HFF-Myc (cell line): Measurements from ENCODE around the gene APBA3.
"Not testable (repeated sequence)": the region's sequence is repeated elsewhere in the genome, so short reads cannot be mapped to it uniquely, and the experiment has no call there.

ENCODE experiments used
- DNase-seq: peaks from one replicate; pipeline ENCODE4 v3.0.0-alpha.2; 2011; ENCODE audit warnings: low read depth; ENCODE audit errors: extremely low read depth
- H3K4me3 ChIP-seq: replicated peaks from 2 replicates; pipeline ENCODE4 v1.5.1; 2011; ENCODE audit warnings: low read depth, mild to moderate bottlenecking, control low read depth, low read length
- TF ChIP-seq, protein P1 (sequence below): IDR thresholded peaks from 2 replicates; pipeline ENCODE4 v1.5.1; 2012; ENCODE audit warnings: mild to moderate bottlenecking, low read depth, low read length, control low read depth; ENCODE audit errors: missing control alignments

The APBA3 gene

GRCh38 chr19:3766520-3766919, 5.0 kb upstream of the APBA3 start:
- no peak for DNase-seq
- TF ChIP-seq, protein P1, sequence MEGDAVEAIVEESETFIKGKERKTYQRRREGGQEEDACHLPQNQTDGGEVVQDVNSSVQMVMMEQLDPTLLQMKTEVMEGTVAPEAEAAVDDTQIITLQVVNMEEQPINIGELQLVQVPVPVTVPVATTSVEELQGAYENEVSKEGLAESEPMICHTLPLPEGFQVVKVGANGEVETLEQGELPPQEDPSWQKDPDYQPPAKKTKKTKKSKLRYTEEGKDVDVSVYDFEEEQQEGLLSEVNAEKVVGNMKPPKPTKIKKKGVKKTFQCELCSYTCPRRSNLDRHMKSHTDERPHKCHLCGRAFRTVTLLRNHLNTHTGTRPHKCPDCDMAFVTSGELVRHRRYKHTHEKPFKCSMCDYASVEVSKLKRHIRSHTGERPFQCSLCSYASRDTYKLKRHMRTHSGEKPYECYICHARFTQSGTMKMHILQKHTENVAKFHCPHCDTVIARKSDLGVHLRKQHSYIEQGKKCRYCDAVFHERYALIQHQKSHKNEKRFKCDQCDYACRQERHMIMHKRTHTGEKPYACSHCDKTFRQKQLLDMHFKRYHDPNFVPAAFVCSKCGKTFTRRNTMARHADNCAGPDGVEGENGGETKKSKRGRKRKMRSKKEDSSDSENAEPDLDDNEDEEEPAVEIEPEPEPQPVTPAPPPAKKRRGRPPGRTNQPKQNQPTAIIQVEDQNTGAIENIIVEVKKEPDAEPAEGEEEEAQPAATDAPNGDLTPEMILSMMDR = no peak
- H3K4me3 ChIP-seq = no peak overlapping the region

DNA sequence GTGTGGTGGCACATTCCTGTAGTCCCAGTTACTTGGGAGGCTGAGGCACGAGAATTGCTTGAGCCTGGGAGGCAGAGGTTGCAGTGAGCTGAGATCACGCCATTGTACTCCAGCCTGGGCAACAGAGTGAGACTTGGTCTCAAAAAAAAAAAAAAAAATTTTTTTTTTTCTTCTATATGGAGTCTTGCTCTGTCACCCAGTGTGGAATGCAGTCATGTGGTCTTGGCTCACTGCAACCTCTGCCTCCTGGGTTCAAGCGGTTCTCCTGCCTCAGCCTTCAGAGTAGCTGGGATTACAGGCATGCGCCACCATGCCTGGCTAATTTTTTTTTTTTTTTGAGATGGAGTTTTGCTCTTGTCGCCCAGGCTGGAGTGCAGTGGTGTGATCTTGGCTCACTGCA, 4.3 kb upstream of the APBA3 start:
- H3K4me3 ChIP-seq, DNase-seq: not testable (repeated sequence)

DNA sequence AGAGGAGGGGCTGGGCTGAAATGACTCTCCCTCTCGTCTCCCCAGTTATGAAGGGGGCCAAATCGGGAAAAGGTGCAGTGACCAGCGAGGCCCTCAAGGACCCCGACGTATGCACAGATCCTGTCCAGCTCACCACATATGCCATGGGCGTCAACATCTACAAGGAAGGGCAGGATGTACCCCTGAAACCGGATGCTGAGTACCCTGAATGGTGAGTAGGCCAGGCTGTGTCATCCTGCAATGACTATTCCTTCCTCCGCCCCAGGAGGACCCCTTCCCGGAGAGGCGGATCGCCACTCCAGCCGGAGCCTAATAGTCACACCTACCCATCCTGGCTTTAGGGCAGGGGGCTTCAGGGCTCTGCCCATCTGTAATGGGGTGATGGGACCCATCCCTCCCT, 3.6 kb upstream of the APBA3 start:
- no peak for DNase-seq
- TF ChIP-seq, protein P1 = no peak
- H3K4me3 ChIP-seq = no peak overlapping the region

DNA sequence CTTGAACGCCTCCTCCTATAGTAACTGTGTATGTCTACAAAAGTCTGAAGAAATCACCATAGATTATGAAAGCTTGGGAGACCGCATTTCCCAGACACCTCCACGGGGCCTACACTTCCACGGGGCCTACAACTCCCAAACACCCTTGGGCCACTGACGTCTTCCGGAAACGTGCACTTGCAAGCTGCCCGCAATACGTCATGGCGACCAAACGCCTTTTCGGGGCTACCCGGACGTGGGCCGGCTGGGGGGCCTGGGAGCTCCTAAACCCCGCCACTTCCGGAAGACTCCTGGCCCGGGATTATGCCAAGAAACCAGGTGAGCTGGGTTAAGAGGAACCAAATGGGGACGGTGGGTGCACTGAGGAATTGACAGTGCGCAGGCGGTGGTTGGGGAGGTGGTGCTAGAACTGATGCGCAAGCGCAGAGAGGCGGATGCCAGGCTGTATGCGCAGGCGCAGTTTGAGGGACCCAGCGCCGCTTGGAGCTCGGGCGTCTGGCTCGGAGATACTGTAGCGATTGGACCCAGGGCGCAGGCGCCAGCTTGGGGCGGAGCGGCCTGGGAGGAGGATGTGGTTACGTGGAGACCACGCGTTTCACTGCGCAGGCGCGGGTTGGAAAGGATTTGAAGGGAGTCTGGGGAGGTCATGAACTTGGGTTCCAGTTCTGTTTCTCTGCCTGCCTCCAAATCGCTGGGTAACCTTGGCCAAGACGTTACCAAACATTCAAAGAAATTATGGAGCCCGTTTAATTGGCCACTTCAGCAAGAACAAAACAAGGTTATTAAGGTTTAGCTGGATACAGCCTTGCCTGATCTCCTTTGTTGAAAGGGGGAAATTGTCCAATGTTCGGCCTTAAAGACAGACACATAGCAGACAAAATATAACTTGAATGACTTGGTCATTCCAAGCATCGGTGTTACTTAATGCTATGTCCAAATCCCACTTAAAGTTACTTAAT, 1.3 kb upstream of the APBA3 start, which contains the start of gene MRPL54:
Gene MRPL54 (plus strand): TSS at position 182 of the 959 bp plus-strand sequence. CDS start 19 bp downstream, at position 201.
- DNase-seq = peak; percentile 96
- peak within 1 kb of the TSS; percentile 71 for H3K4me3 ChIP-seq
- TF ChIP-seq, protein P1 = no peak

DNA sequence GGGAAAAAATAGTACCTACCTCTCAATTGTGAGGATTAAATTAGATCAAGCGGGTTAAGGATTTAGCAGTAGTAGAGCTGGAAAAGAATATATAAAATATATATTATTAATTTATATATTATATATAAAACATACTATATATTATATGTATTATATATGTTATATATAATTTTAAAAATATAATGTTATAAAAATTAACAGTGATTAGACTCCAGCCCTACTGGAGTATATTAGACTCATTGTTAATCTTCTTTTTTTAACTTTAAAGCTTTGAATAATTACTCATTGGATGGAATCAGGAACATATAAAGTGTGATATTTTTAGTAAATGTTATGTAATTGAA, 610 bp upstream of the APBA3 start:
- DNase-seq = no peak
- H3K4me3 ChIP-seq = peak overlapping the region; percentile 71
- TF ChIP-seq, protein P1 = no peak

GRCh38 chr19:3760871-3761361, 576 bp downstream of the APBA3 start:
- DNase-seq = no peak
- peak overlapping the region; percentile 71 for H3K4me3 ChIP-seq
- TF ChIP-seq, protein P1 = no peak

DNA sequence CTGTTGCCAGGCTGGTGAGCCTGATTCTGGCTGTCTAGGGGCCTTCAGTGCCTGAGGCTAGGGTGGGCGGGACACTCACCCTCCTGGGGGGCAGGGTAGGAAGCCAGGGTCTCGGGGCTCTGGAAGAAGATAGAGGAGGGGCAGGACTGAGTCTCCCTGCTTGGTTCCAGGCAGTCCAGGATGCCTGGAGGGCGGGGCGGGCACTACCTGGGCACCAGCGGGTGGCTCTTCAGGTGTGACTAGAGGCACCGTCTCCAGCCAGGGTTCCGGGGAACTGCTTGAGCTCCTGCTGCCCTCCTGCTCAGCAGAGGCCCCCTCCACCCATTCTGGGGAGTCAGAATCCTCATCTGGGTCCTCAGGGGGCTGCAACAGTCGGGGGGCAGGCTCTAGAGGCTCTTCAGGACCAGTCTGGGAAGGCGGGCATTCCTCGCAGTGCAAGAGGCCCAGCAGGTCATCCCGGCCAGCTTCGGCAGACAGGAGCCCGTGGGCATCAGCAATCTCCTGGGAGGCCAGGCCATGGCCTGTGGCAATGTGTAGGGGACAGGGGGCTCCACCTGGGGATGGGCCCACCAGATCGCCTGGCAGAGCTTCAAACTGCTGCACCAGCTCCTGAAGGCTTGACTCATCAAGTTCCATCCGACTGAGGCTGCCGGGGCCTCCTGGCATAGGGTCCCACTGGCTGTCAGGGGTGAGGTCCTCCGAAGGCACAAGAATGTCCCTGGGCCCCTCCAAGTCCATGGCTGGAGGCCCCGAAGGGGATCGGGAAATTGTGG, 1.8 kb downstream of the APBA3 start:
- no peak overlapping the region for H3K4me3 ChIP-seq
- TF ChIP-seq, protein P1 = no peak
- DNase-seq = no peak

DNA sequence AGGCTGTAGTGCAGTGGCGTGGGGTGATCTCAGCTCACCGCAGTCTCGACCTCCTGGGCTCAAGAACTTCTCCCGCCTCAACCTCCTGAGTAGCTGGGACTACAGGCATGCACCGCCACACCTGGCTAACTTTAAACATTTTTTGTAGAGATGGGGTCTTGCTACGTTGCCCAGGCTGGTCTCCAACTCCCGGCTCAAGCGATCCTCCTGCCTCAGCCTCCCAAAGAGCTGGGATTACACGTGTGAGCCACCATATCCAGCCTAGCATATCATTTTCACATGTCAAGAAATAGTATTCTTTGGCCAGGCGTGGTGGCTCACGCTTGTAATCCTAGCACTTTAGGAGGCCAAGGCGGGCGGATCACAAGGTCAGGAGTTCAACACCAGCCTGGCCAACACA, 3.2 kb downstream of the APBA3 start:
- H3K4me3 ChIP-seq, DNase-seq: not testable (repeated sequence)

- DNase-seq, H3K4me3 ChIP-seq: not testable (repeated sequence)
These were observed 3.8 kb downstream of the APBA3 start for GRCh38 chr19:3757705-3758104.
